DND-41 (cell line): ENCODE measurements around the gene ELAC2.

Experiments
- ATAC-seq: fragments of 200-7000 bp; cut with Tn5 transposase; 3 replicates; pipeline ENCODE4 v1.9.1; 2021; ENCODE audit warnings: low read depth; ENCODE audit not compliant: insufficient read depth
- DNase-seq: peaks from one replicate; pipeline ENCODE4 v3.0.0-alpha.2; 2020
- H2AFZ ChIP-seq: 2 replicates; pipeline ENCODE4 v1.6.0; 2012; ENCODE audit warnings: low read depth, low read length
- H3K27ac ChIP-seq: 2 replicates; pipeline ENCODE4 v1.5.1; 2012; ENCODE audit warnings: low read length, inconsistent platforms
- H3K27me3 ChIP-seq: fragments of 200-600 bp; sonication (generic); 2 replicates; pipeline ENCODE4 v1.6.0; 2012; ENCODE audit warnings: low read length, mild to moderate bottlenecking, inconsistent platforms; ENCODE audit not compliant: insufficient read depth, poor library complexity
- H3K36me3 ChIP-seq: 2 replicates; pipeline ENCODE4 v1.5.1; 2012; ENCODE audit warnings: low read length, inconsistent platforms; ENCODE audit not compliant: insufficient read depth
- H3K4me1 ChIP-seq: 2 replicates; pipeline ENCODE4 v1.5.1; 2012; ENCODE audit warnings: mild to moderate bottlenecking, low read length; ENCODE audit not compliant: insufficient read depth
- H3K4me2 ChIP-seq: 2 replicates; pipeline ENCODE4 v1.6.0; 2012; ENCODE audit warnings: mild to moderate bottlenecking, moderate library complexity, low read length, inconsistent platforms; ENCODE audit not compliant: insufficient read depth
- H3K4me3 ChIP-seq, 2 experiments: fragments of 200-600 bp in 1 of 2; shearing (Covaris generic) in 1 of 2; 2 replicates each; pipeline ENCODE4 v1.5.1; 2012 to 2016; ENCODE audit warnings: inconsistent platforms in 2 of 2, low read length in 2 of 2, mild to moderate bottlenecking in 2 of 2, low read depth in 1 of 2, moderate library complexity in 1 of 2
- H3K79me2 ChIP-seq: 2 replicates; pipeline ENCODE4 v1.6.0; 2012; ENCODE audit warnings: low read length, inconsistent platforms; ENCODE audit not compliant: insufficient read depth
- H3K9ac ChIP-seq: 2 replicates; pipeline ENCODE4 v1.6.0; 2012; ENCODE audit warnings: low read depth, mild to moderate bottlenecking, inconsistent platforms, low read length, moderate library complexity
- H3K9me3 ChIP-seq: 2 replicates; pipeline ENCODE4 v1.5.1; 2012; ENCODE audit warnings: low read length, moderate library complexity, mild to moderate bottlenecking, inconsistent platforms; ENCODE audit not compliant: insufficient read depth, severe bottlenecking
- H4K20me1 ChIP-seq: 2 replicates; pipeline ENCODE4 v1.6.0; 2012; ENCODE audit warnings: low read length; ENCODE audit not compliant: insufficient read depth
- EZH2 ChIP-seq: IDR thresholded peaks from 3 replicates; pipeline ENCODE4 v1.6.1; 2012; ENCODE audit warnings: borderline replicate concordance, low read depth, mild to moderate bottlenecking, moderate library complexity, low read length, inconsistent platforms; ENCODE audit not compliant: severe bottlenecking
- TF ChIP-seq, protein P1 (sequence below): IDR thresholded peaks from 2 replicates; pipeline ENCODE4 v1.5.1; 2012; ENCODE audit warnings: borderline replicate concordance, low read length, moderate library complexity, mild to moderate bottlenecking; ENCODE audit not compliant: poor library complexity, severe bottlenecking; ENCODE audit errors: extremely low read depth

The ELAC2 gene

DNA sequence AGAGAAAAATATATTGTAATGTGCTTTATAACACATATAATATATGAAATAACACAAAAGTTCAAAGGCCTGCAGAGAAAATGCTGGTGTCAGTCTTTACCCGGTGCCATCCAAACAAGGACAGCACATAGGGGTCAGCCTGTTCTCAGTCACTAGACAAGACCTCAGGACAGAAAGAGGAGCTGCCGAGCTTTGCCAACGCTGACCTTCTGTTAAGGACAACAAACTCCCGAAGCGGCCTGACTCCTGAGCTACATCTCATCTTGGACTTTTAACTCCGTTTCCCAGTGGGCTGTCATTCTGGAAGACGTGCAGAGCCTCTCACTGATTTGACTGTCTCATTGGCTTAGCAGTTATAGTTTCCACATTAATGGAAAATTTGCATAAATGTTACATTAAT, 6.9 kb downstream of the ELAC2 start:
- TF ChIP-seq, protein P1, sequence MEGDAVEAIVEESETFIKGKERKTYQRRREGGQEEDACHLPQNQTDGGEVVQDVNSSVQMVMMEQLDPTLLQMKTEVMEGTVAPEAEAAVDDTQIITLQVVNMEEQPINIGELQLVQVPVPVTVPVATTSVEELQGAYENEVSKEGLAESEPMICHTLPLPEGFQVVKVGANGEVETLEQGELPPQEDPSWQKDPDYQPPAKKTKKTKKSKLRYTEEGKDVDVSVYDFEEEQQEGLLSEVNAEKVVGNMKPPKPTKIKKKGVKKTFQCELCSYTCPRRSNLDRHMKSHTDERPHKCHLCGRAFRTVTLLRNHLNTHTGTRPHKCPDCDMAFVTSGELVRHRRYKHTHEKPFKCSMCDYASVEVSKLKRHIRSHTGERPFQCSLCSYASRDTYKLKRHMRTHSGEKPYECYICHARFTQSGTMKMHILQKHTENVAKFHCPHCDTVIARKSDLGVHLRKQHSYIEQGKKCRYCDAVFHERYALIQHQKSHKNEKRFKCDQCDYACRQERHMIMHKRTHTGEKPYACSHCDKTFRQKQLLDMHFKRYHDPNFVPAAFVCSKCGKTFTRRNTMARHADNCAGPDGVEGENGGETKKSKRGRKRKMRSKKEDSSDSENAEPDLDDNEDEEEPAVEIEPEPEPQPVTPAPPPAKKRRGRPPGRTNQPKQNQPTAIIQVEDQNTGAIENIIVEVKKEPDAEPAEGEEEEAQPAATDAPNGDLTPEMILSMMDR = no peak
- TF ChIP-seq EZH2 = no peak
- Histone ChIP-seq H3K36me3 (peaks cover 81% of the 10 kb centered on the region), H3K4me2 (no peak overlapping the region)

DNA sequence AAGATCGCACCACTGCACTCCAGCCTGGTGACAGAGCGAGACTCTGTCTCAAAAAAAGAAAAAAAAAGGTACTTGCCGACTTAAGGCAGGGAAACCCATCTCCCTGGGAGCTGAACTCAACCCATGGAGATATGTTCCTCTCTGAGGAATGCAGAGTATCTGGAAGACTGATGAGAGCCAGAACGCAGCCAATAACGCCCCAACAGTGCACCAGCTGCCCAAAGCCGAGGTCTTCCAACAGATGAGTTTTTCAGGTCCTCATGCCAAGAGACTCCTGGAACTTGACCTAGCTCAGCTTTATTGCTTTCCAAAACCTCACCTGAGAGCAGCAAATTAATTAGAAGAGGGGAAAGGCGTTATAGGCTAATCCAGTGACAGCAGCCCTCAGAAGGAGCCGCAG, 9.4 kb downstream of the ELAC2 start:
- H3K79me2 ChIP-seq = no peaks in the 10 kb centered on the region
- no peak overlapping the region for H3K27ac ChIP-seq
- no peaks in the 10 kb centered on the region for H3K9me3 ChIP-seq
- H4K20me1 ChIP-seq = peaks cover 7% of the 10 kb centered on the region; the same call in 1 of the 2 replicates
- no peak for ATAC-seq
- DNase-seq = no peak
- H3K27me3 ChIP-seq = no peaks in the 10 kb centered on the region
- no peak overlapping the region for H3K4me2 ChIP-seq
- no peak overlapping the region for H3K9ac ChIP-seq
- H2AFZ ChIP-seq = no peak overlapping the region
- no peak overlapping the region for H3K4me3 ChIP-seq
- peaks cover 81% of the 10 kb centered on the region for H3K36me3 ChIP-seq
- H3K4me1 ChIP-seq = no peaks in the 10 kb centered on the region
- TF ChIP-seq, protein P1 = no peak
- no peak for TF ChIP-seq EZH2

More for the DNA sequence above, 6.9 kb downstream of the ELAC2 start:
- Histone ChIP-seq H3K27ac (no peak overlapping the region), H3K4me1 (peaks cover 7% of the 10 kb centered on the region), H3K79me2 (peaks cover 9% of the 10 kb centered on the region), H3K9me3 (no peaks in the 10 kb centered on the region), H3K9ac (no peak overlapping the region), H2AFZ (no peak overlapping the region), H3K27me3 (no peaks in the 10 kb centered on the region), H4K20me1 (no peaks in the 10 kb centered on the region), H3K4me3 (no peak overlapping the region)
- ATAC-seq = no peak
- no peak for DNase-seq

DNA sequence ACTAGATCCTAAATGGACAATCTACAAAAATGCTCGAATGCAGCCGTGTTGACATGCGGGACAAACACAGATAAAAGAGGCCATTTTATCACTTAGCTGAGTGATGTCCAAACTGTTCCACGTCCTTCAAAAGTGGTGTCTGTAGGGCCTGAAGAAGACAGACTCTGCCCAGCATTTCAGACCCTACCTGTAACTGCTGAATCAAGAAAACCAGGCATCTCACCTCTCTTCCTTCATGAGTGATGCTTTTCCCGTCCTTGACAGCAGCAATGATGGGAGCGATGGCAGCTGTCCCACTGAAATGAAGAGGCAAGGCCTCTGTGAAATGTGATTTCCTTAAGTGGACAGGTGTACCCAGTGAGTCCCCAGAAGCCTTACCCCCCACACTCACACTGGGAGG, 12.3 kb downstream of the ELAC2 start:
- Histone ChIP-seq H3K4me3 (no peak overlapping the region), H4K20me1 (peaks cover 13% of the 10 kb centered on the region; the same call in 1 of the 2 replicates), H3K36me3 (peaks cover 77% of the 10 kb centered on the region), H3K4me2 (no peak overlapping the region), H3K9ac (no peak overlapping the region), H2AFZ (no peak overlapping the region), H3K4me1 (no peaks in the 10 kb centered on the region), H3K27ac (no peak overlapping the region), H3K27me3 (no peaks in the 10 kb centered on the region), H3K9me3 (no peaks in the 10 kb centered on the region), H3K79me2 (no peaks in the 10 kb centered on the region)
- ATAC-seq (no peak), DNase-seq (no peak)
- TF ChIP-seq, protein P1 = no peak
- TF ChIP-seq EZH2 = no peak

DNA sequence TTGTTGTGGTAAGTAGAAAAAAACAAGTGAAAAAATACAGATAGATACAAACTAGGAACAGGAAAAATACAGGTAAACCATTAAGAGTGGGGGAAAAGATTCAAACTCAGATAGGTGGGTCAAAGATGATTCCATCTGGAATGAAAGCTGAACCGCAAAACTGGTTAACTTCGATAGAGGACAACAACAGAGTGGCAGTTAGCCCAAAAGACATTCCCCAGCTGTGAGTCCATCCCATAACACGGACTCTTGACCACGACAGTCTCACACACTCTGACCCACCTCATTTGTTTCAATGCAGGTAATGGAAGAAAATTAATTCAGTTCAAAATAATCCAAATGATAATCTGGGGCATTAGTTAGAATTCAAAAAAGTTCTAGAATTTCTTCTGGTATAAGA, 13.5 kb downstream of the ELAC2 start:
- no peaks in the 10 kb centered on the region for H3K9me3 ChIP-seq
- H3K27me3 ChIP-seq = no peaks in the 10 kb centered on the region
- DNase-seq (no peak), ATAC-seq (no peak)
- H3K9ac ChIP-seq = no peak overlapping the region
- peaks cover 13% of the 10 kb centered on the region; the same call in 1 of the 2 replicates for H4K20me1 ChIP-seq
- H3K4me2 ChIP-seq = no peak overlapping the region
- no peak overlapping the region for H3K4me3 ChIP-seq
- no peak for TF ChIP-seq EZH2
- TF ChIP-seq, protein P1 = no peak
- H3K27ac ChIP-seq = no peak overlapping the region
- no peaks in the 10 kb centered on the region for H3K4me1 ChIP-seq
- H2AFZ ChIP-seq = no peak overlapping the region
- peaks cover 76% of the 10 kb centered on the region for H3K36me3 ChIP-seq
- no peaks in the 10 kb centered on the region for H3K79me2 ChIP-seq
